Esophagus squamous epithelium (tissue), 4 donors: ENCODE results near the gene MCC.

ENCODE experiments used
- POLR2A ChIP-seq, 4 donors: fragments of 450-650 bp; IDR thresholded peaks; one replicate each; pipeline ENCODE4 v1.6.1; 2017; ENCODE audit warnings: antibody characterized with exemption in 4 of 4, mild to moderate bottlenecking in 4 of 4, moderate library complexity in 3 of 4
- TF ChIP-seq, protein P1 (sequence below), 6 experiments: fragments of 450-650 bp in 4 of 6; fragments of 200-600 bp in 2 of 6; sonication (generic) in 2 of 6; IDR thresholded peaks; one replicate each; pipeline ENCODE4 v1.5.1; 2016 to 2019; ENCODE audit warnings: antibody characterized with exemption in 6 of 6, mild to moderate bottlenecking in 4 of 6, moderate library complexity in 4 of 6

DNA sequence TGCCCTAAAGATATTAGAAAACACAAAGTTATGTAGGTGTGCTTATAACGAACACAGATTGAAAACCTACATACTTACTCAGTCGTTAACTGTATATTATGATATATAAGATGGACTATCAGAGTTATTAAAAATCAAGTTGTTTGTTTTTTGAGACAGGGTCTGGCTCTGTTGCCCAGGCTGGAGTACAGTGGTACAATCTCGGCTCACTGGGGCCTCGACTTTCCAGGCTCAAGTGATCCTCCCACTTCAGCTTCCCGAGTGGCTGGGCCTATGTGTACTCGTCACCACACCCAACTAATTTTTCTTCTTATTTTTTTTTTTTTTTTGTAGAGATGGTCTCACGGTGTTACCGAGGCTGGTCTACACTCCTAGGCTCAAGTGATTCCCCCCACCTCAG is 211.8 kb downstream of the MCC start:
- TF ChIP-seq, protein P1, sequence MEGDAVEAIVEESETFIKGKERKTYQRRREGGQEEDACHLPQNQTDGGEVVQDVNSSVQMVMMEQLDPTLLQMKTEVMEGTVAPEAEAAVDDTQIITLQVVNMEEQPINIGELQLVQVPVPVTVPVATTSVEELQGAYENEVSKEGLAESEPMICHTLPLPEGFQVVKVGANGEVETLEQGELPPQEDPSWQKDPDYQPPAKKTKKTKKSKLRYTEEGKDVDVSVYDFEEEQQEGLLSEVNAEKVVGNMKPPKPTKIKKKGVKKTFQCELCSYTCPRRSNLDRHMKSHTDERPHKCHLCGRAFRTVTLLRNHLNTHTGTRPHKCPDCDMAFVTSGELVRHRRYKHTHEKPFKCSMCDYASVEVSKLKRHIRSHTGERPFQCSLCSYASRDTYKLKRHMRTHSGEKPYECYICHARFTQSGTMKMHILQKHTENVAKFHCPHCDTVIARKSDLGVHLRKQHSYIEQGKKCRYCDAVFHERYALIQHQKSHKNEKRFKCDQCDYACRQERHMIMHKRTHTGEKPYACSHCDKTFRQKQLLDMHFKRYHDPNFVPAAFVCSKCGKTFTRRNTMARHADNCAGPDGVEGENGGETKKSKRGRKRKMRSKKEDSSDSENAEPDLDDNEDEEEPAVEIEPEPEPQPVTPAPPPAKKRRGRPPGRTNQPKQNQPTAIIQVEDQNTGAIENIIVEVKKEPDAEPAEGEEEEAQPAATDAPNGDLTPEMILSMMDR (IDR thresholded peaks at IDR 0.05), result no peak
- no peak for TF ChIP-seq POLR2A (IDR thresholded peaks at IDR 0.05)
